ENCODE data around the gene GLOD5.

The GLOD5 gene

DNA sequence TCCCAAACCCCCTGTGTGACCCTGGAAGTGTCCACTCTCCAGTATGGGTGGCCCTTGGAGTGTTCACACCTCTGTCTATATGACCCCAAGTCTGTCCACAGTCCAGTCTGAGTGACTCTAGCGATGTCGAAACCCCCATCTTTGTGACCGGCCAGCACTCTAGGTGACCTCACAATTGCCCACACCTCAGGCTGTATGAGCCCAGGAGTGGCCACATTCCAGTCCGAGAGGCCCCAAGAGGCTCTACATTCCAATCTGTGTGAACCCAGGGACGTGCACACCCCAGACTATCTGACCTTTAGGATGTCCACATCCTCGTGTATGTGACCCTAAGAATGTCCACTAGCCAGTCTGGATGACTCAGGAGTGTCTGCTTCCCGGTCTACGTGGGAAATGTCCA lies 7.3 kb upstream of the GLOD5 start:
- no peak for DNase-seq (ENCODE audit: low read depth)

GRCh38 chrX:48769230-48769629 lies 7.7 kb downstream of the GLOD5 start:
- DNase-seq (ENCODE audit: low read depth), result no peak

DNA sequence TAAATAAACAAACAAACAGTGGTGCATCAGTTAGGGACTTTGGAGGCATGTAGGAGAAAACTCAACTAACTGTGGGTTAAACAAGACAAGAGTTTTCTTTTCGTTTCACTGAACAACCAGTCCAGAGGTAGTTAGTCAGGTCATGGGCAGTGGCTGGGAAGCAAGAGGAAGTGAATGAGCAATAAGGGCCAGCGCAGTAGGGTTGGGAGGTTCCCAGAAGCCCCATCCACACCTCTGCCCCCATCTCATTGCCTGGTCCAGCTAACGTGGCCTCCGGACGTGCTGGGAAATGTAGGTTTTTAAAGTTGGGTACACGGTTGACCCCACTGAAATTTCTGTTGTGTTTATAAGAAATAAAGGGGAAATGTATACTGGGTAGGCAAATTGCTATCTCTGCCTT lies 8.7 kb downstream of the GLOD5 start:
- no peak for DNase-seq (ENCODE audit: low read depth)

GRCh38 chrX:48772602-48773001 lies 11.1 kb downstream of the GLOD5 start:
- no peak for DNase-seq (ENCODE audit: low read depth)

DNA sequence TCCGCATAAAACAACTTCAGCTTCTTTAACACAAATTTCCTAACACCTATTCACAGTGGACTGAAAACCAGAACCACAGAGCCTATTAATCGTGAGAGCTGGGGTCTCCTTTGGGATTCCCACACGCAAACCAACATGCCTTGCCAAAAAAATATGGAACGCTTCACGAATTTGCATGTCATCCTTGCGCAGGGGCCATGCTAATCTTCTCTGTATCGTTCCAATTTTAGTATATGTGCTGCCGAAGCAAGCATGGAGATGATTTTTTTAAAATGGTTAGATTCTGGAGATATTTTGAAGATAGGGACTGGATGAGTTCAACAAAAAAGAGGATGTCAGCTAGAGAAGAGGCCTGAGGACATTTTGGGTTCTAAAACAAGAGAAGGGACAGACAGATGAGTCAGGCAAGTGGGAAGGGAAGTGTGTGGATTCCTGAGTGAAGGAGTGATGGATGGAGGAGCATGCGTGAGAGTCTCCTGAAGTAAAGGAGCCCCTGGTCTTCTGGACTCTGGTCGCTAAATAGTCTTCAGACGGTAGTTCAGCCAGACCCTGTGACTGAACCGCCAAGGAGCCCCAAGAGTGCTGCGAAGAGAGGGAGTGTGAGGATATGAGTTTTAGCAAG lies 15.4 kb downstream of the GLOD5 start:
- DNase-seq (ENCODE audit: low read depth), result no peak

- no peak for DNase-seq (ENCODE audit: low read depth)
These were observed 17.9 kb downstream of the GLOD5 start for GRCh38 chrX:48779399-48779798.

DNA sequence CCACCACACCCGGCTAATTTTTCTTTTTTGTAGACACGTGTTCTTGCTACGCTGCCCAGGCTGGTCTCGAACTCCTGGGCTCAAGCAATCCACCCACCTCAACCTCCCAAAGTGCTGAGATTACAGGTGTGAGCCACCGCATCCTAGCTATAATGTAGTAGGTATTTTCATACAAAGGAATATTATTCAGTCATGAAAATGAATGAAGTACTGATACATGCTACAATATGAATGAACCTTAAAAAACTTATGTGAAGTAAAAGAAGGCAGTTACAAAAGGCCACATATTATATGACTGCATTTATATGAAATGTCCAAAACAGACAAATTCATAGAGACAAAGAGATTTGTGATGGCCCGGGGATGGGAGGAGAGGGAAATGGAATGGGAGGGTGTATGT lies 20.2 kb downstream of the GLOD5 start:
- DNase-seq (ENCODE audit: low read depth), result no peak

DNA sequence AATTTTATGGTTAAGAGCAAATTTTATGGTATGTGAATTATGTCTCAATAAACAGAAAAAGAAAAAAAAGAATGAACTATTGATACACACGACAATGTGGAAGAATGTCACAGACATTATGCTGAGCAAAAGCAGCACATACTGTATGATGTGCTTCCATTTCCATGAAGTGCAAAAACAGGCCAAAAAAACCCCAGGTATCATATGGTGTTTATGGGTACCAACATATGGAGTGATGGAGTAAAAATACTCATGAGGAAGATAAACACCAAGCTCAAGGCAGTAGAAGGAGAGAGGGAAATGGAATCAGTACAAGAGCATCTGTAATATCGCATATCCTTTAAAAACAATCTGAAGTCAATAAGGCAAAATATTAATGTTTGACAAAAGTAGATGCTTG lies 20.7 kb downstream of the GLOD5 start:
- no peak for DNase-seq (ENCODE audit: low read depth)

DNA sequence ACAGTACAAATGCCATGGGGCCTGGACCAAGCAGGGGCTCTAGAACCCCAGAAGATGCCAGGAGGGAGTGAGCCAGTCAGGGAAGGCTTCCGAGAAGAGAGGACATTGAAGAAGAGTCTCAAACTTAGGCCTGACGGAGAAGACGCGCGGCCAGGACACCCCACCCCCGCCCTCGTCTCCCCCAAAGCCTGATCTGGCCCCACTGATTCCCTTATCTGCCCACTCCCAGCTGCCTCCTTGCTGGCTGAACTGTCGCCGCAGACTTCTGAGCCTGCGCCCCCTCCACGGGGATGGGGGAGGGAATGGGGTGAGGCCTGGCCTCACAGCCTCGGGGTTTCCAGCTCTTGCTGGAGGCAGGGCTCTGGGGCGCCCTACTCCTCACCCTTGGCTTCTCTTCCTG lies 21.2 kb downstream of the GLOD5 start:
- DNase-seq (ENCODE audit: low read depth), result no peak

DNA sequence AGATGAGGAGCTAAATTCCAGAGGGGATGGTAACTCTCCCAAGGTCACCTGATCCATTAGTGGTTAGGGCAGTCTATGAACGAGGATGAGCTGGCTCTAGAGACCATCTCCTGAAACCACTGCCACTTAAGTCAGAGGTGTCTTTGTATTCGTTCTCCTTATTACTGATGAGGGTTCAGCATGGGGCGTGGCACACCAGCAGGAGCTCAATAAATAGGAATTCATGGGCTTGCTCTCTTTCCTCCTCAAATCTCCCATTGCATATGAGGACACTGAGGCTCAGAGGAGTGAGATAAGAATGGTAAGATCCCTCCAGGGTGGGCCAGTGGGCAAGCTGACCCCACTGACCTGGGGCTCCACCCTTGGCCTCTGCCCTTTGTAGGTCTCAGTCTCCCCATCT lies 23.2 kb downstream of the GLOD5 start:
- DNase-seq (ENCODE audit: low read depth), result no peak

DNA sequence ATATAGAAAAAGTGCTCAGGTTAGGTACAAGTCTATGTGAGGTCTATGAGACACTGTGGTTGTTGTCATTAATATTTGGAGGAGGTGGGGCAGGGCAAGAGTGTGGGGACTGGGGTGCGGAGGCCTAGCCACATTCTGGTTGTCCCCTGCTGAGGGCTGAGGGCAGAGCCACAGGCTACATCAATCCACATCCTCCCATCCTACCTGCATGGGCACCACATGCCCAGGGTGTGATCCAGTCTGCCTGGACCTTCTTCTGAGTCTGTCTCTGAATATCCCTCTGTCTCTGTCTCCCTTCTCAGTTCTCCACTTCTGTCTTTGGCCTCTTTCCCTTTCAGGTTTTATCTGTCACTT lies 23.6 kb downstream of the GLOD5 start:
- DNase-seq (ENCODE audit: low read depth), result no peak

DNA sequence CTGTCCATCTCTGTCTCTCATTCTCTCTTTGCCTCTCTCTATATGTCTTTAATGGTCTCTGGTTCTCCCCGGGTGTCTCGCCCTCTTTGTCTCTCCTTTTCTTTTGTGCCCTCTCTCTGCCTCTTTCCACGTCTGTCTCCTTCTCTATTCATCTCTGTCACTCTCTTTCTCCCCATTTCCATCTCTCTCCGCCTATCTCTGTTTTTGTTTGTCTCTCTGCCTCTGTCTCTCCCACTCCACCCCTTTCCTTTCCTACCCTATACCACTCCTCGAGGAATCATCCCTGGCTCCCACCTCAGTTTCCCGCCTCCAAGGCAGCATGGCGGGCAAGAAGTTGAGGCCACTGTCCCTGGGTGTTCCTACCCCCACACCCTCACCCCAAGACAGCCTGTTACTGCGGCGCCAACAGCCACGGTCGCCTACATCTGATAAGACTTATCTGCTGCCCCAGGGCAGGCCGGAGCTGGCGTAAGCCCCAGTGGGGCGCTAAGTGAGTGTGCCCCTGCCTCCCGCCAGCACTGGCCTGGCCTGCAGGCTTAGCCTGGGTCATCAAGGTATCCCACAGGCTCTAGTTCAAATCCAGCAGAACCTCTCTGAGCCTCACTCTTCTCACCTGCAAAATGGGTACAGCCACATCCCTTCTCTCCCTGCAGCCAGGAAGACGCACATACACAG lies 24.1 kb downstream of the GLOD5 start:
- no peak for DNase-seq (ENCODE audit: low read depth)

DNA sequence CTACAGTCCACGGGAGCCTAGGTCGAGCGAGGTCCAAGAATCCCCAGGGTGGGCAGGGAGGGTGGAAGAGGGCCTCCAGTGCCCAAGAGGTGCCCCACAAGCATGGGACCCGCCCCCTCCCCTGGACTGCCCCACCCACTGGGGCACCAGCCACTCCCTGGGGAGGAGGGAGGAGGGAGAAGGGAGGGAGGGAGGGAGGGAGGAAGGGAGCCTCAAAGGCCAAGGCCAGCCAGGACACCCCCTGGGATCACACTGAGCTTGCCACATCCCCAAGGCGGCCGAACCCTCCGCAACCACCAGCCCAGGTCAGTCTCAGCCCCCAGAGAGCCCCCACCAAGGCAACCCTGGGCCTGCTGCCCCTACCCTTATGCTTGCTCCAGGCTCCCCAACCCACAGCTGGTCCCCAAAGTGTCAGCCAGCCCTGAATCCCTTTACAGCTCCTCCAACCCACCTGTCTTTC lies 24.8 kb downstream of the GLOD5 start, which contains the start of gene GATA1:
Gene GATA1 (plus strand): TSS at position 250 of the 460 bp plus-strand sequence. CDS start 4,520 bp downstream, outside the sequence.
- no peak for DNase-seq (ENCODE audit: low read depth)

DNA sequence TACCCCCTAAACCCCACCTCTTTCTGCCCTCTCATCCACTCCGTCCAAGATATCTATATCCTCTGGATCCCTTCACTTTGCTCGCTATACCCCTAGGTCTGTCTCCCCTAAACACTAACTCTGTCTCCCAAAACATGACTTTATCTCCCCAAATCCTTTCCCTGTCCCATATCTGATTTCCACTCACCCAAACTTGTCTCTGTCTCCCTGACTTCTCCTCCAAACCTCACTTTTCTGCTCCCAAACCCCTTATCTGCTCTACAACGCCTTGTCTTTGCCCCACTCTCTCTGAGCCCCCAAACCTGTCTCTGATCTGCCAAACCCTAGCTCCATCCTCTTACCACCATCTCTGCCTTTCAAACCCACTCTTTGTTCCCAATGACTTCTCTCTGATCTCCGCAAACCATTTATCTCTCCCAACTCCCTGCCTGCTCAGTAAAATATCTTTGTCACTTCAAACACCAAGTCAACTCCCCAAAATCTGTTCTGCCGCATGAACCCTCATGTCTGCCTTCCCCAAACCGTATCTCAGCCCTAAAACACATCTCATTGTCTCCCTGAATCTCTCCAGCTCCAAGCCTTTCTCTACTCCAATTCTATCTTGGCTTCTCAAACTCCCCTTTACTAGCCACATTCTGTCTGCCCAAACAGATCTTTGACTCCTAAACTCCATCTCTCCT lies 25.4 kb downstream of the GLOD5 start:
- DNase-seq (ENCODE audit: low read depth), result no peak

DNA sequence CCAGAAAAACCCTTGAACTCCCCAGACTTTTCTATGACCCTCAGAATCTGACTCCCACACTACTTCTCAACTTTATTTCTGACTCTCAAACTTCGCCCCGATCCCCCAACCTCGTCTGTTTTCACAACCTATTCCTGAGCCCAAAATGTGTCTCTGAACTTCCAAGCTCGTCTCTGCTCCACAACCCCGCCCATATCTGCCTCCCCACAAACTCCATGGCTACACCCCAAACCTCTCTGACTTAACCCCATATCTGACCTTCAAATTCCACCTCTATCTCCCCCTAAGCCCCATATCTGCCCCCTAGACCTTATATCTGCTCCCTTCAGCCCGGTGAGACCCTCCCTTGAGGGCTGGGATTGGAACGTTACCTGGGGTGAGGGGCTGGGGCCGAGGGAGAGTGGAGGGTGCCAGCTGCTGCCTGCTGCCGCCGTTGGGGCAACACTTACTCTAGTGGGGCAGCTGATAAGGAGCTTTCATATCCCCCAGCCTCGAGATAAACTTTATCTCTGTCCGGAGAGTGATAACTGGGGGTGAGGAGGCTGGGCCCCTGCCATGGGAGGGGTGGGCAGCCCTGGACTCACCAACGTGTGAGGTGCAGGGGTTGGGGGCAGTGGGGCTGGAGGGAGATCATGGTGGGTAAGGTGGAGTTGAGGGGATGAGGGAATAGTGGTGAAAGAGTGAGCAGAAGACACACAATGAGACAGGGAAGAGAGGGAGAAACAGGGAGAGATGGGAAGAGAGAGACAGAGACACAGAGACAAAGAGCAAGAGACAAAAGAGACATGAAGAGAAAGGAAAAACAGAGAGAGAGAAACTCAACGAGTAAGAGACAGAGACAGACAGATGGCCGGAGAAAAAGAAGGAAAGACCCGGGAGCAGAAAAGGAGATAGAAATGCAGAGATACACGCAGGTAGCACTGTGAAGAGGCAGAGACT lies 26.2 kb downstream of the GLOD5 start:
- DNase-seq (ENCODE audit: low read depth), result no peak

DNA sequence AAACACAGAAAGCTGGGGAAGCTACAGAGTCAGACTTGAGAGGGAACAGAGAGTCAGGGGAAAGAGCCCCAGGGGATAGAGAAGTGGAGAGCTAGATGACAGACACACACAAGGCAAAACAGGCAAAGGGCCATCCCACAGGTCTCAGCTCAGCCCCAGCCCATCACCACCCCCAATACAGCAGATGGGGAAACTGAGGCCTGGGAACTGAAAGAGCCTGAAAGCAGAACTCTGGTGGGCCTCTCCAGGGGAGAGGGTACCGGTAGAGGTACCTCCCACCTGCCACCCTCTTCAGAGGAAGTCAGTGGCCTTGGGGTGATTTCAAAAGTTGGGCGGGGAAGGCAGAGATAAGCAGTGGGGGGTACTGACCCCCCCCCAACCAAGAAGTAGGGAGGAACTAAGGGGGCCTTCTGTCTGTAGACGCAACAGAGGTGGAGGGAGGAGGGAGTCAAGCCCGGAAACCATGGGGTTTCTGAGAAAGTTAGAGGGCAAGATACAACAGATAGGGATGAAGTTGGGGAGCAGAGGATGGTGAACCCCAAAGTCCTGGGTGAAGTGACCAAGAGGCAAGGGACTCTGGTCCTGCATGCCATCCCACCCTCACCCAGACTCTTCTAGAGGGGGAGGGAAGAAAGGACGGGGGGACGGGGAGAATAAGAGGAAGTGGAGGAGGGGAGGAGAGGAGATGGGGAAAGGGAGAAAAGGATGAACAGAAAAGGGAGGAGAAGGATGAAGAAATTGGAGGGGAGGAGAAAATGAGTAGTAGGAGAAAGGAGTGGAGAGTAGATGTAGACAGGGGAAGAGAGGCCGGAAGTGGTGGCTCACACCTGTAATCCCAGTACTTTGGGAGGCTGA lies 28.0 kb downstream of the GLOD5 start:
- DNase-seq (ENCODE audit: low read depth), result no peak

DNA sequence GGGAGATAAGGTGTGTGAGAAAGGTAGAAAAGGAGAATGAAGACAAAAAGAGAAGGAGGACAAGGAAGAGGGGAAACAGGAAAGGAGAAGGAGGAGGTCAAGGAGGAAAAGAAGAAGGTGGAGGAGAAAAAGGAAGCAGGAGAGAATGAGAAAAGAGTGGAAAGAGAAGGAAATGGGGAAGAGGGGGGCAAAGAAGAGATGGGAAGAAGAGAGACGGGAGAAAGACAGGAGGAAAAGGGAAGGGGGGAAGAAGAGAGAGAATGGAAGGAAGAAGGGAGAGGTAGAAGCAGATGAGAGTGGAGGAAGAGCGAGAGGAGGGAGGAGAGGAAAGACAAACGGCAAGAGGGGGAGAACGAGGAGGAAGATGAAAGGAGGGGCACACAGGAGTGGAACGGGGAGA lies 28.9 kb downstream of the GLOD5 start:
- no peak for DNase-seq (ENCODE audit: low read depth)

DNA sequence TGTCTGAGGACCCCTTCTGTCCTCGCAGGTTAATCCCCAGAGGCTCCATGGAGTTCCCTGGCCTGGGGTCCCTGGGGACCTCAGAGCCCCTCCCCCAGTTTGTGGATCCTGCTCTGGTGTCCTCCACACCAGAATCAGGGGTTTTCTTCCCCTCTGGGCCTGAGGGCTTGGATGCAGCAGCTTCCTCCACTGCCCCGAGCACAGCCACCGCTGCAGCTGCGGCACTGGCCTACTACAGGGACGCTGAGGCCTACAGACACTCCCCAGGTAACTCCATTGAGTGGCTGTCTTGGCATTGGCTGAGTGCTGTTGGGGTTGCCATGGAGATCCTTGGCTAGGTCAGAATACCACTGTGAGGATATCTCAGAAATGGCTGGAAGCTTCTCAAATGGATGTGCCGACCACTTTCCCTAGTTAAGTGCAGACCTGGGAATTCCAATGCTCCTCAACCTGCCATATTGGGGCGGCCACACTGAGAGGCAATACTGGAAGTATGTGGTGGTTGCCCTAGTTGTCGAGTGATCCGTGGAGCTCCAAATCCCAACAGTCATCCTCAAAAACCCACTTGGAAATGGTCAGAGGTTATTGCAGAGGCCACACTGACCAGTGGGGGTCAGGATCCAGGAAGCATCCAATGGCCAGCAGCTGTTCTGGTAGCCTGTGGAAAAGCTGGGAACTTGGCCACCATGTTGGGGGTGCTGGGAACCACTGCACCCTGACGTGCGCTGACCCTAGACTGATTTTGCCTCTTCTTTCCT lies 29.7 kb downstream of the GLOD5 start:
- DNase-seq (ENCODE audit: low read depth), result no peak

DNA sequence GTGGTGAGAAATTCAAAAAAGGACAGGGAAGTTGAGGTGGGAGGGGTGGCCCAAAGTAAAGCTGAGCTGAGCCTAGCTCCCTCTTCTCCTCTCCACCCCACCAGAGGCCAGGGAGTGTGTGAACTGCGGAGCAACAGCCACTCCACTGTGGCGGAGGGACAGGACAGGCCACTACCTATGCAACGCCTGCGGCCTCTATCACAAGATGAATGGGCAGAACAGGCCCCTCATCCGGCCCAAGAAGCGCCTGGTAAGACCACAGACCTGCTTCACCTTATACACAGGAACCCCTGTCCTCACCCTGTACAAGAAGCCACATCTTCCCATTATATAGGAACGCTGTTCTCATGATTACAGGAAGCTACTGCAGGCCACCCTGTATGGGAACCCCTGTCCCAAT lies 30.7 kb downstream of the GLOD5 start:
- DNase-seq (ENCODE audit: low read depth), result no peak

DNA sequence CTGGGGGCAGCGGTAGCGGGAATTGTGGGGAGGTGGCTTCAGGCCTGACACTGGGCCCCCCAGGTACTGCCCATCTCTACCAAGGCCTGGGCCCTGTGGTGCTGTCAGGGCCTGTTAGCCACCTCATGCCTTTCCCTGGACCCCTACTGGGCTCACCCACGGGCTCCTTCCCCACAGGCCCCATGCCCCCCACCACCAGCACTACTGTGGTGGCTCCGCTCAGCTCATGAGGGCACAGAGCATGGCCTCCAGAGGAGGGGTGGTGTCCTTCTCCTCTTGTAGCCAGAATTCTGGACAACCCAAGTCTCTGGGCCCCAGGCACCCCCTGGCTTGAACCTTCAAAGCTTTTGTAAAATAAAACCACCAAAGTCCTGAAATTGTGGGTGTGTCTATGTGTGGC lies 32.4 kb downstream of the GLOD5 start:
- no peak for DNase-seq (ENCODE audit: low read depth)

Data from activated T-cell treated with anti-CD3 and anti-CD28 coated beads for 1 hour (primary cell).